Stimulated activated CD4-positive, alpha-beta T cell treated with anti-CD3 and anti-CD28 coated beads, TNF-alpha, amount 100 ng/mL, for 1 hour (primary cell): ENCODE data around the gene COMT.

ENCODE experiments used
- DNase-seq, 3 donors: peaks; one replicate each; pipeline ENCODE4 v3.0.0-alpha.2; 2020; ENCODE audit warnings: low read depth in 3 of 3, low spot score in 1 of 3

COMT gene

DNA sequence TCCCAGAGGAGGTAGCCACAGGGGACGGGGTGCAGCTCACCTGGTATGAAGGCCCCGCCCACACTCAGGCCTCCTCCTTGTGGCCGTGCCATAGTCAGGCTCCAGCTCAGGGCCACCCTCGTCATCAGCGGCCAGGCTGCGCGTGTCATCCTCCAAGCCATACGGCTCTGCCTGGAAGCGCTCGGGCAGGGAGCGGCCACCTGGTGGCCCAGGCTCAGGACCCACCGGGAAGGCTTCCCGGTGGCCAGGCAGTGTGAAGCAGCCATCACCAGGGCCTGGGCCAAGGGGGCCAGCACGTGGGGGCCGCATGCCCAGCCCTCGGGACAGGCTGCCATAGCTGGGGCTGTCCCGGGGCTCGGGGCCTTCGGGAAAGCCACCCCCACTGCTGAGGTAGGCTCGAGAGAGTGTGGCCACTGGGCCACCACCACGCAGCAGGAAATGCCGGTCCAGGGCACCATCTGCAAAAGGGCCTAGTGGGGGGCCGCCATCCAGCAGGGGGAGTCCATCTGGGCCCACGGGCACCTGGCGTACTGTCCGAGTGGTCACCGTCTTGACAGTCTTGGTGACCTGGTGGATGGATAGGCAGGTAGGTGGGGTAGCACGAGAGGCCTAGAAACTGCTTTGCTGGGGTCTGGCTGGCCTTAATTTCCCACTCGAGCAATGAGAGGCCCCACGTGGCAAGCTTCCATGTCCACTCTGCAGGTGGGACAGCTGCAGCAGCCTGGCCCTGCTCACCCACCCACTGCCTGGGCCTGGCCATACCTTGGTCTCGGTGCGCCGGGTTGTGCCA is 39.8 kb downstream of the COMT start:
- DNase-seq: no peak

GRCh38 chr22:19981961-19982920 is 40.7 kb downstream of the COMT start:
- no peak for DNase-seq

DNA sequence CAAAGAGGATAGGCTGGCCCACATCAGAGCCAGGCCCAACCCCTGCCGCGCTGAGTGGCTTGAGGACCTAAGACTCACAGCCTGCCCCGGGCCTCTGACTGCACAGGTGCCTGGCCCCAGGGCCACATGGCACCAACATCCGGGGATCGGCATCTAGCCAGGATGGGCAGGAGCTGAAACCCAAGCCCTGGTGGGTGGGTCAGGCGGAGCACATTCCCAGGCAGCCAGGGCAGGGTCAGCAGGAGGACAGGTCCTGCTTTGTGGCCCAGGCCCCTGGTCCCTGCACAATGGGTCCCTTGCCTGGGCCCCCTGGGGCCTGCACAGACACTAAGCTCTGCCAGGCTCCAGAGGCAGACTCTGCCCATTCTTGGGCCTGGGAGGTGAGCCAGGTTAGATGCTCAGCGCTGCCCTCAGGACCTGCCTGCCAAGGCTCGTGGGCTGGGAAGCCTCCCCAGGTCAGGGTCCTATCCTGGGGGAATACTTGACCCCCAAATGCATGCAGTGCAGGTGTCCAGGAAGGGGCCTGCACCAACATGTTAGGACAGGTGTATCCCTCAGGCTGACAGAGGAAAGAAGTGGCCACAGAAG is 41.5 kb downstream of the COMT start:
- DNase-seq: no peak

- DNase-seq: no peak
Measured at GRCh38 chr22:19983741-19984140, 42.2 kb downstream of the COMT start.

DNA sequence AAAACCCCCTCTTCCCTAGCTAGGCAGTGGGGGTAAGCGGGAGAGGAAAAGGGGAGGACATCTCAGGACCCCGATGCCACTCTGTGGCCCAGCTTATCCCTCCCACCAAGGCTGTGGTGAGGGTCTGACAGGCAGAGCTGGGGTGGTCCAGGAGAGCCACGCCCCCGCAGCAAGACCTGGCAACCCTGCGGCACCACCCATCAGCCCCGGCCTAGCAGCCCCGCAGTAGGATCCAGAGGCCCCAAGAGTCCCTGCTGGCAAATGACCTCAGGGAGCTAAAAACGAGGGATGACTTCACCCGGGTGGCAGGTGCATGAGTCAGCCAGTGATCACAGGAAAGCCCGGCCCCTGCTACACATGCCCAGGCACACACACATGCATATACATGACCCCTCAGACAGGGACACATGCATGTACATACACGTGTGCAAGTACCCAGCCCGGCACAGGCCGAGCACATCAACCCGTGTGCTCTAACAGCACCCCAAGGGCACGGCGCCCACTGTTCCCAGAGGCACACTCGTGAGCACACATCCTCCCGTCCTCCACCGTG is 42.7 kb downstream of the COMT start:
- no peak for DNase-seq

- no peak for DNase-seq
Measured at GRCh38 chr22:19984851-19985811, 43.6 kb downstream of the COMT start.

DNA sequence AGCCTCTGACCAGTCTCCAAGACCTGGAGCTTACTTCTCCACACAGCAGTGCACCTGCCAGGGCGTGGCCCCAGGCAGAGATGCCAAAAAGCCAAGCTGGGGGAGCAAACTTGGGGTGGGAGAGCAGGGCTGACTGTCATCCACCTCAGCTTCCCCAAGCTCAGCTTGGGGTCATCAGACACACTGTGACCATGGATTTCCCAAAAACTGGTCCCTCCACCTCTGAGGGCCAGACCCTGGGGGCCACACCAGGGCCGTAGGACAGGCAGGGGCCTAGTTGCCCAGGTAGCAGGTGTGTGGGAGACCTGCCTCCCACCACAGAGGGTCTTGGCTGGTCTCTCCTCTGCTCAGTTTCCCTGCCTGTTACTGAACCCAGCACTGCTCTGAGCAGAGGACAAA is 44.4 kb downstream of the COMT start:
- no peak for DNase-seq

DNA sequence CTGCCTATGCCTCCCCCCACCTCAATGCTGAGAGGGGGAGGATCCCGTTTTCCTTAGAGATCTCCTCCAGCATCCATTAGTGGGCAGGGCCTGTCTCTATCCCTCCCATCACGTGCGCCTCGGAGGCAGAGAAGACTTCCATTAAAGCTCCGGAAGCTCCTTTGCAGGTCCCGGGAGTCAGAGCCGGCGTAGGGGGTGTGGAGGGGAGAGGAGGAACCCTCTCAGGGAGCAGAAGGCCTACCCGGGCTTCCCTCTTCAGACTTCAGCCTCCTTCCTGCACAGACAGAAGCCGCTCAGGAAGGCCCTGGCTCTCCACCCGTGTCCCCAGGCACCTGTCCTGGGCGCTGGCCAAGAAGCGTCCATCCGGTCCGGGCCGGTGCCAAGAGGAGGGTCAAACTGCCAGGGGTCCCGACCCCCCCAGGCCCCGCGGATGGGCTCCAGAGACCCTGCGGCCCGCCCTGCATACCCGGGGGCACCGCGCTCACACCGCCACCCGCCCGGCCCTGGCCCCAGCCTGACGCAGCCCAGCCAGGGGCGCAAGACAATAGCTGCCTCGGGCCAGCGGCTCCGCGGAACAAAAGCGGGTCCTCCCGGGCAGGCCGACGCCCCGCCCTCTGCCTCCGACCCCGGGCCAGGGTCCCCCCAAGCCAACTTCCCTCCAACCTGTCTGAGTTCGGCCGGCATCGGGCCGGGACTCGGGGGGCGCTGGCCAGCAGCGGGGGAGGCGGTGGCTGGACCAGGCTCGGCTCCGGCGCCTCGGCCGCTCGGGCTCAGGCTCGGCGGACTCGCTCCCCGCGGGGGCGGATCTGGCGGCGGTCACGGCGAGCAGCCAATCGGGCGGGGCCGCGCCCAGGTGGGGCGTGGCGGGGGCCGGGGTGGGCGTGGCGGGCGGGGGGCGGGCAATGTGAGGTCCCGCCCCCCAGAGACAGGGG is 45.1 kb downstream of the COMT start:
- DNase-seq: peak; percentile 13 to 28 (median 24)

GRCh38 chr22:19987394-19988306 is 46.1 kb downstream of the COMT start:
- DNase-seq: no peak

GRCh38 chr22:19988331-19988808 is 46.8 kb downstream of the COMT start:
- no peak for DNase-seq

GRCh38 chr22:19988965-19989724 is 47.6 kb downstream of the COMT start:
- DNase-seq: no peak

GRCh38 chr22:19989725-19990067 is 48.1 kb downstream of the COMT start:
- DNase-seq: no peak

GRCh38 chr22:19990188-19990587 is 48.6 kb downstream of the COMT start:
- no peak for DNase-seq

DNA sequence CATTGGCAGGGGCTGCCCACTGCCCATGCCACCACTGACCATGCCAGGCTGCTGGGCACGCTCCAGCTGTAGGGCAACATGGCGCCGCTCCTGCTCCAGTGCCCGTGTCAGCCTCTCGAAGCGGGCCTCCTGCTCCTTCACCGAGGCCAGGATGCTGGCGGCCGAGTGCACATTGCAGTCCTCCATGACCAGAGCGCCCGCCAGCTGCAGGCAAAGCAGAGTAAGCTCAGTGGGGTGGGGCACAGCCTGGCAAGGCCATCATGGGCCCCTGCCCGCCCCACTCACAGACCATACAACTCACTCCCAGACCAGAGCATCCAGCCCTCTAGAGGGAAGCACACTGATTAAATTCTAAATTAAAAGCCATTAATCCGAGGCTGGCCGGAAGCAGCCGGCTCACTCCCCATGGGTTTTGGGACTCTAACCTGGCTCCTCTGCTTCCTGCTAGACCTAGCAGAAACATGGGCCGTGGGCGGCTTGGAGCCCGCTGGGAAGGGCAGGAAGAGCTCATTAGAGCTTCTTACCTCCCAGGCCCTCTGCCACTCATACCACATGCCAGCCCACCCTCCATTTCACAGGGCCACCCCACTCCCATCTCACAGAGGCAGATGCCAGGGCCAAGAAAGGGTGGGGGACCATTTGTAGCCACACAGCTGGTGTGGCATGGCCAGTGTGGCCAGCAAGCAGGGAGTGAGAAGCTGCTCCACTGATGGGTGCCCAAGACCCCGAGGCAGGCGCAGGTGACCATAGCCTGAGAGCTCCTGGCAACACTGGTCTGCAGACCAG is 49.2 kb downstream of the COMT start:
- DNase-seq: no peak

DNA sequence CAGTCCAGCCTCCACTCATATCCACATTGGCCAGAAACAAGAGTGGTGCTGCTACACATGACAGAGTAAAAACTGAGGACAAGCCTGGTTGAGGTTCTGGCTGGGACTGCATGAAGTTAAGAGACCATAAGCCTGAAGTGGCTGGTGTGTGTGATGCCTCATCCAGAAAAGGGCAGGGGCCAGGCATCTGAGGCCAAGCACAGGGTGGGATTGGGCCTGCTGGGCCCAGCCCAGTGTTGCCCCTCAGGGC is 49.7 kb downstream of the COMT start:
- no peak for DNase-seq

- DNase-seq: no peak
Measured at GRCh38 chr22:19991645-19992451, 50.3 kb downstream of the COMT start.
